ENCODE results near the gene TEX261. TPM values are rescaled to one million over a fixed set of nuclear protein-coding genes. Genes with fewer than 3 reads are reported as not detected.

TEX261 gene
- total and polyA plus RNA-seq, 2 of the 8 experiments (the other 6 are each of a cell fraction or from before 2014, with no cell fraction given) = 25.2 to 30.1 TPM

DNA sequence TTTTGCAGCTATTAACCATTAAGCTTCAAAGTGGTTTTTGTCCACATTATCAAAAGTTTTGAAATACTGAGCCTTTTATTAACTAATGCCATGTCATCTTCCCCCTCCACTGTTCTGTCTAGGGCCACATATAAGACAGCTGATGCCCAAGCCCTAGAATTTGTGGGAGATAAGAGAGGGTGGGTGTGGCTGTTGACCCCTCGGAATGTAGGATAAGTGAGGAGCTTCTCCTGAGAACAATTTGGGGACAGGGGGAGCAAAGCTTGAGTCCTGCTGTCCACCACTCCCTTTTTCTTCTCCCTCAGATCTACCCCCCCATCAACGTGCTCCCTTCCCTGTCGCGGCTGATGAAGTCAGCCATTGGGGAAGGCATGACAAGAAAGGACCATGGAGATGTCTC lies 30.5 kb downstream of the TEX261 start:
- DNase-seq (ENCODE audit: low read depth in 1 of 2, low spot score in 2 of 2) (no peak), FAIRE-seq (no peak)
- no peak overlapping the region for H3K23ac ChIP-seq (ENCODE audit: insufficient read length)
- H3K4me3 ChIP-seq (ENCODE audit: extremely low read depth in 1 of 4, insufficient read depth in 2 of 4, low read depth in 3 of 4, low read length in 4 of 4) = peak overlapping the region in 1 of 4 experiments; percentile 64; a peak in 2 of 8 replicates
- H3K27me3 ChIP-seq (replicated peaks in 1 of 4; ENCODE audit: control insufficient read depth in 3 of 4, extremely low read depth in 1 of 4, insufficient read depth in 3 of 4, low read length in 3 of 4) = peaks cover 10 to 38% (median 28%) of the 10 kb centered on the region in 4 experiments
- 67% methylated on average over 4 of the region's 4 CpGs; no CpG with 5 or more reads in 1 of the 2 experiments for WGBS, 2 experiments (ENCODE audit: extremely low coverage in 1 of 2, insufficient coverage in 1 of 2, insufficient read length in 1 of 2, insufficient replicate concordance in 2 of 2, low coverage in 1 of 2, low lambda C conversion rate in 2 of 2, missing lambda C conversion rate in 1 of 2)
- H2BK20ac ChIP-seq (ENCODE audit: low read length) = no peak overlapping the region
- H4K5ac ChIP-seq (ENCODE audit: insufficient read length, low read depth, low read length) = no peak overlapping the region
- no peak overlapping the region for H2BK5ac ChIP-seq (ENCODE audit: low read depth, low read length)
- ChIA-PET CTCF (ENCODE audit: partially characterized antibody) (interaction anchor here (0.9 to 8.6 kb wide), 22 partner anchors 9 to 118 kb away, joined by 3 to 99 read pairs (median 4); partner anchors contain the start of genes ANKRD53 and ATP6V1B1), POLR2A (ENCODE audit: partially characterized antibody) (interaction anchor here (1.2 to 1.4 kb wide), 3 partner anchors 10 to 26 kb away, joined by 3 to 6 read pairs (median 5); no protein-coding TSS in a partner anchor)
- no peaks in the 10 kb centered on the region for H3K4me1 ChIP-seq (replicated peaks in 1 of 4; ENCODE audit: control insufficient read depth in 3 of 4, insufficient read depth in 4 of 4, low read length in 3 of 4)
- H3K4me2 ChIP-seq (ENCODE audit: insufficient read depth in 1 of 2, low read depth in 2 of 2, low read length in 2 of 2) = peak overlapping the region in 1 of 2 experiments; percentile 15; a peak in 1 of 4 replicates
- TF ChIP-seq, protein P1, sequence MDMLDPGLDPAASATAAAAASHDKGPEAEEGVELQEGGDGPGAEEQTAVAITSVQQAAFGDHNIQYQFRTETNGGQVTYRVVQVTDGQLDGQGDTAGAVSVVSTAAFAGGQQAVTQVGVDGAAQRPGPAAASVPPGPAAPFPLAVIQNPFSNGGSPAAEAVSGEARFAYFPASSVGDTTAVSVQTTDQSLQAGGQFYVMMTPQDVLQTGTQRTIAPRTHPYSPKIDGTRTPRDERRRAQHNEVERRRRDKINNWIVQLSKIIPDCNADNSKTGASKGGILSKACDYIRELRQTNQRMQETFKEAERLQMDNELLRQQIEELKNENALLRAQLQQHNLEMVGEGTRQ (IDR thresholded peaks at IDR 0.05; ENCODE audit: low read length) = no peak
- no peak for TF ChIP-seq CEBPB (IDR thresholded peaks at IDR 0.05; ENCODE audit: low read depth, low read length)
- no peak for TF ChIP-seq HDAC2 (IDR thresholded peaks at IDR 0.05; ENCODE audit: borderline replicate concordance in 1 of 2, low read depth in 2 of 2, low read length in 2 of 2)
- TF ChIP-seq RBBP5 (IDR thresholded peaks at IDR 0.05; ENCODE audit: borderline replicate concordance, low read depth, low read length) = no peak
- TF ChIP-seq JUND (IDR thresholded peaks at IDR 0.05; ENCODE audit: low read length) = no peak
- no peak overlapping the region for H2AK5ac ChIP-seq (ENCODE audit: low read depth, low read length)
- H3K9me3 ChIP-seq (ENCODE audit: insufficient read depth in 2 of 2, low read depth in 1 of 2, low read length in 1 of 2) = no peaks in the 10 kb centered on the region
- no peak overlapping the region for H3K4ac ChIP-seq (replicated peaks; ENCODE audit: insufficient read length, low read depth, low read length)
- H3K9ac ChIP-seq (replicated peaks in 1 of 4; ENCODE audit: extremely low read depth in 1 of 4, low read depth in 3 of 4, low read length in 3 of 4) = no peak overlapping the region
- no peaks in the 10 kb centered on the region; the same call in 1 of the 2 replicates for H3K23me2 ChIP-seq (ENCODE audit: low read depth, low read length)
- H2BK120ac ChIP-seq (replicated peaks; ENCODE audit: low read depth, low read length) = no peak overlapping the region
- no peak overlapping the region for H4K91ac ChIP-seq (replicated peaks; ENCODE audit: insufficient read length, low read length)
- no peaks in the 10 kb centered on the region for H3K79me1 ChIP-seq (ENCODE audit: low read depth, low read length)
- H2AFZ ChIP-seq (ENCODE audit: low read length) = no peak overlapping the region
- no peak overlapping the region for H2BK12ac ChIP-seq (ENCODE audit: low read depth, low read length)
- H3K14ac ChIP-seq (ENCODE audit: insufficient read length) = no peak overlapping the region
- H2BK15ac ChIP-seq (ENCODE audit: low read length) = no peak overlapping the region
- H3K56ac ChIP-seq (replicated peaks; ENCODE audit: insufficient read length, low read depth, low read length) = no peak overlapping the region
- H3K18ac ChIP-seq (ENCODE audit: extremely low read depth, low read length) = no peak overlapping the region
- no peak overlapping the region for H3K27ac ChIP-seq (ENCODE audit: low read depth, low read length)
- no peaks in the 10 kb centered on the region for H4K20me1 ChIP-seq (replicated peaks in 1 of 2; ENCODE audit: control insufficient read depth in 1 of 2, insufficient read depth in 2 of 2, low read length in 2 of 2)
- no peak overlapping the region for H4K8ac ChIP-seq (ENCODE audit: extremely low read depth, insufficient read depth, low read length)
- no peaks in the 10 kb centered on the region for H3K36me3 ChIP-seq (ENCODE audit: control insufficient read depth in 2 of 4, insufficient read depth in 4 of 4, low read length in 3 of 4)
- H3K79me2 ChIP-seq (ENCODE audit: control insufficient read depth in 1 of 2, insufficient read depth in 2 of 2, low read length in 2 of 2) = no peaks in the 10 kb centered on the region

Data from H1 (cell line).